Right ventricle myocardium inferior (tissue), 1 donor: ENCODE measurements around the gene NKD2. TPM values are rescaled to one million over a fixed set of nuclear protein-coding genes. Genes with fewer than 3 reads are reported as not detected.

ENCODE experiments used
- ATAC-seq: fragments of 200-7000 bp; cut with Tn5 transposase; one replicate; pipeline ENCODE4 v1.9.1; 2020; ENCODE audit warnings: mild to moderate bottlenecking, moderate library complexity
- DNase-seq: peaks from one replicate; pipeline ENCODE4 v3.0.0; 2021; ENCODE audit errors: missing footprints
- intact Hi-C: fragments of 100-400 bp; cut with DNase I; formaldehyde crosslinking; loops from one replicate; pipeline ENCODE4 v1.11.0; 2022
- total RNA-seq: library from RNA; stranded (reverse); fragmentation: NEBNext Ultra II Directional; extraction: Animal tissue kit (Norgen Biotek cat#: 25700); gene quantifications from one replicate; pipeline ENCODE4 v1.2.1, GENCODE V29; 2021
- donor health status: DM: no; HTN: yes; CAD: no; lungs with severe emphysema.

Gene NKD2
- total RNA-seq, 1 donor from 2014 or later: 4.4 TPM

DNA sequence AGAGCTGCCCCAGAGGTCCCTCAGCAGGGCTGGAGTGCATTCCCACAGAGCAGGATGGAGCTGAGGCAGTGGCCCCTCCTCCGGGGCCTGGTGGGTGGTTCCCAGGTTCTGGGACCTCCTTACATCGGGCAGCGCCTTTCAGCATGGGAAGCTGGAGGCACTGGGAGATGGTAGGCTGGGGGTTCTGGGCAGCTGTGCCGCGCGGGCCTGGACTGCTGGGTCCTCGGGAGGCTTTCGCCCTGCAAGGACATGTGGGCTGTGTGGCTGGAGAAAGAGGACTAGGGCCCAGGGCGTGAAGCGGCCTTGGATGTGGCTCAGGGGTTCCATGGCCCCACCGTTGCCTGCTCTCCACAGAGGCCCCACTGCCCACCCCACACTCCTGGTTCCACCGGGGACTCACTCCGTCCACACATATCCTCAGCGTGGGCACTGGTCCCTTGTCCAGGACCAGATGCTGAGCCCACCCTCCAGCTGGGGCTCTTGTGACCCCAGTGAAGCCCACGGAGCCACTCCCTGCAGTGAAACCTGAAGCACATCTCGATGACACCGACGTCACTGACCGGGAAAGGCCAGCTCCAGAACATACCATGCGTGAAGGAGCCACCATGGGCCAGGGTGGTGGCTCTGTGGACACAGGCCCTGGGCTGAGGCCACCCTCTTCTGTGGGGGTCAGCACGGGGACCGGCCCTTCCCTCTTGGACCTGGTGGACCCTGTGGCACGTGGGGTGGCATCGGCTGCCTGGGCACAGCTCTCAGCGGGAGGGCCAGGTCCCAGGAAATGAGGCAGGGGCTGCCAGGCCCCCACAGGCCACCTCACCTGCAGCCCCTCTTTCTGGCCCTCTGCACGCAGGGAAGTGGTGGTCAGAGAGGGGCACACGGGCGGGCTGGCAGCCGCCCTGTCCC, 31.5 kb upstream of the NKD2 start:
- ATAC-seq (no peak), DNase-seq (no peak)
- intact Hi-C loops: no loop called here

DNA sequence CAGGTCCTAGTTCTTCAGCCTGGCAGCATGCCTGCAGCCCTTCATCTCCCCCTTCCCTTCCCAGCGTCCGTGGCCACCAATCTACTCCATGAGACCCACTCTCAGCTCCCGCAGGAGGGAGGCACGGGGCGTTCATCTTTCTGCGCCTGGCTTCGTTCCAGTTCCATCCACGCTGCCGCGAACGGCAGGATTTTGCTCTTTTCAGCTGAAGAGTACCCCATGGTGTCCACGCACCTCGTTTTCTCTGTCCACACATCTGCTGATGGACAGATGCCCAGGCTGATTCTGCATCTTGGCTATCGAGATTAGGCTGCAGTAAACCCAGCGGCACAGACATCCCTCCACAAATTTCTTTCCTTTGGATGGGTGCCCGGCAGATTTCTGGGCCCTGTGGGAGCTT, 30.5 kb upstream of the NKD2 start:
- no peak for DNase-seq
- no peak for ATAC-seq

DNA sequence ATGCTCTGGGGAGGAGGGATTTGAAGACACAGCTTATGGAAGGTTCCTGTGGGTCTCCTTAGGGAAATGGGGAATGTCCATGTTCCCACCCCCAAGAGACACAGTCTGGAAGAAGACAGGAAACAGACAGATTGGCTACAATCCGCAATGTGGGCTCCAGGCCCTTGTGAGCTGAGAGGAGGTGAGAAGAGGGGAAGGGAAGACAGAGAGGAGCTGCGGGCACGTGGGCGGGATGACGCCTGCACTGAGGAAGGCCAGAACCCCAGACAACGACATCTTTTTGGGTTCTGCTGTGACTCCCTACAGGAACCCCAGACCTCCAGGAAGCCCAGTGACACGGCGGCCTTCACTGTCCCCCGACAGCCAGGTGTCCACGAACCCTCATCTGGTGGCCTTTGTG, 29.9 kb upstream of the NKD2 start:
- intact Hi-C loops: no loop called here
- no peak for DNase-seq
- ATAC-seq: no peak

More for the DNA sequence above, 30.5 kb upstream of the NKD2 start:
- intact Hi-C loops: no loop called here

DNA sequence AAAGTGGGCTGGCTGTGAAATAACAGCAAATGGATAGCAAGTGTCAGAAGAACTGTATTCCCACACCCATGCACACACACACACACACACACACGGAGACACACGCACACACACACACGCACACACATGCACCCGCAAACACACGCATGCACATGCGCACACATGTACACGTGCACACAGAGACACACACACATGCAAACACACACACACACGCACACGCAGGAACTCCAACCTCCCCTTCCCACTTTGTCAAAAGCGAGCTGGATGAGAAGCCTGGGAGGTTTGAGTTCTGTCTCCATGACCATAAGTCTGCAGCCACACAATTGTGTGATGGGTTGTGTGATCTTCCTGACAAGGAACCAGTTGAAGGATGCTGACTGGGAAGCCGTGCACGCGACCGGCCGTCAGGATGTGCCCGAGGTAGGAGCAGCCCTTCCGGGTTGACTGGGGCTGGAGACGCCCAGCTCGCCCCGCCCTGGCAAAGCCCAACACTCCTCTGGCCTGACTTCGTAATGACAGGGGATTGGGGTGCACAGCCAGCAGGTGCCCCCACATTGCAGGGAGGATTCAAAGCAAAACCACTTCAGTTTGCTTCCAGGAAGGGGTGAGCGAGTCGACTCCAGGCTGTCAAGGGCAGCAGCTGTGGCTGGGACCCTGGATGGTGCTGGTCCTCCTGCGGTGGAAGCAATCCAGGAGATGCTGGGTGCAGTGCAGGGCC, 29.3 kb upstream of the NKD2 start:
- DNase-seq: no peak
- intact Hi-C loops: no loop called here
- no peak for ATAC-seq

DNA sequence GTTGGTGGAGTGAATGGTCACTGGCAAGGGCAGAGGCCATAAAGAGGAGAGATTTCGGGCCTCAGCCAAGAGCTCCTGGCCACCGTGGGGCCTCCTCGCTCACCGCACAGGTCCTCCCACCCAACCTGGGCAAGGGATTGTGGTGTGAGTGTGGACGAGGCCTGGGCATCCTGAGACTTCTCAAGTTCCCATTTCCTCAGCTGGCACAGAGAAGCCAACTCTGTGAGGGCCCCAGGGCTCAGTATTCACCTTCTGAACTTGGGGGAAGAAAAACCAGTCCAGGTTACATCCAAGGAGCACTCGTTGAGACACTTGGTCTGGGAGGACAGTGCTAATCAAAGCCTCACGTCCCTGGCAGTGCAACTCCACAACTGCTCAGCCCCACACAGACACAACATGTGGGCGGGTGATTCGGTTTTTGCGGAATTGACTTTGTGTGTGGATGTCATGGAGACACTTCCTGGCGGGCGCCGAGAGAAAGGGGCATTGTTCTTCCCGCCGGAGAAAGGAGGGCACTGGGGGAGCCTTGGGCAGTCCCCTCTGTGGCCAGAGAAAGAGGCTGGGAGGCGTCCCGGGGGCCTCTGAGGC, 28.5 kb upstream of the NKD2 start:
- DNase-seq: no peak
- intact Hi-C loops: no loop called here
- peak; percentile 25 for ATAC-seq

DNA sequence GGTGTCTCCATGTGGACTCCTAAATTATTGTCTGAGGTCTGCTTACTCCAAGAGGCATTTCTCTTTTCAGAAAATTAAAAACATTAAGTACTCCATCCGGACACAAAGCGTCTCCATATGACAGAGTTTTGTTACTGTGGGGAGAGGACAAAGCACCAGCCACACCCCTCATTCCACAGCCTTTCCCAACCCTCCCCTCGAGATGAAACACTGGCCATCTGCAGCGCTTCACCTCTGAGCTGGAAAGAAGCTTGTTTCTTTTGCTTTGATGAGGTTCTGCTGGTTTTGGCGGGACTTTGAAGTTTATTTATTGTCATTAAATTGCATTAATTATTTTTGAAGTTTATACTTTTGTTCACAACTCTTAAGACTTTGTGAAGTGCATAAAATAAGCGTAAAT, 27.6 kb upstream of the NKD2 start:
- ATAC-seq (no peak), DNase-seq (no peak)
- intact Hi-C loops: no loop called here

DNA sequence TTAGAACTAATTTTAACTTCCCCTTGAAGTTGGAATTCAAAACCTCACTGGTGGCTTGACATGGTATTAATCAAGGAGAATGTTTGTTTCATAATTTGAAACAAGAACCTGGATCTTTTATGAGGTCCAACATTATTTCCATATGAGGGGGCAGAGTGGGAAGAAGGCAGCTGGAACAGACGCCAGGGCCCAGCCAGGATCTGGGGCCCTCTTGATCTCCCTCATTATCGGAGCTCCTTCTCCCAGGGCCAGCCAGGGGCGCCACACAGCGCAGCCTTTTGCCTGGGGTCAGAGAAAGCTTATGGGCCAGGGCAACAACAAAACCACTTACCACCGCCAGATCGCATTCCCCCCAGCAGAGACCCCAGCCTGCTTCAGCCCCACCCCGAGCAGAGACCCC, 27.1 kb upstream of the NKD2 start:
- ATAC-seq: no peak
- intact Hi-C loops: no loop called here
- no peak for DNase-seq

DNA sequence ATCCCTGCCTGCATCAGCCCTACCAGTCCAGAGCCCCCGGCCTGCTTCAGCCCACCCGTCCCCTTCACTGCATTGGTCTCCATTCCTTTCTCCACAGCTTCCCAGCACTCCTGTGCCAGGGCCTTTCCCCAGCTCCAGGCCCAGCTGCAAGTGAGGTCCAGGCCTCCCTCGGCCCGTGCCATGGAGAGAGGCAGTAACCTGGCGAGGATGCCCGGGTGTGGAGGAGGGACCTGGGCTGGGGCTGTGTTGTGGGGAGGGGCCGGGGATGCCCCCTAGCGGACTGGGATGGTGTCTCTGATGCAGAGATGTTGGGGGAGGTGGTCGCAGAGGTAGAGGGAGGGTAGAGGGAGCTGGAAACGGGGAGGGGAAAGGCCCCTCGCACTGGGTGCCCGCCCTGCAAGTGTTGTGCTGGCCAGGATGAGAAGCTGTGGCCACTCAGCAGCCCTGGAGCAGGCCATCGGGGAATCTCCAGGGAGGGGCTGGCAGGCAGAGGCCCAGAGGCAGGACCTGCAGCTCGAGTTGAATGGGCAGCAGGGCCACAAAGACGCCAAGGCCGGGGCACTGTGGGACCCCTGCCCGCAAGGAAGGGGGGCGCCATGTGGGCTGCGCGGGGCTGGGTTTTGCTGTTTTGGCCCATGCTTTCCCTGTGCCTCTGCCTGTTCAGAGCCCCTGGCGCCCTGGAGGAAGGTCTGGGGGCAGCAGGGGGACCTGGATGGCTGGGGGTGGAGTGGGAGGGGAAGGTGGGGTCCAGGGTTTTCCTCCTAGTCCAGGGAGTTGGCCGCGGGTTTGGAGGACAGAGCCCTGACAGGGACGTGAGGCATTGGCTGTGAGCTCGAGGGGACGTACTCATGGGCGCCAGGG, 26.0 kb upstream of the NKD2 start:
- DNase-seq (no peak), ATAC-seq (no peak)
- intact Hi-C loops: no loop called here

DNA sequence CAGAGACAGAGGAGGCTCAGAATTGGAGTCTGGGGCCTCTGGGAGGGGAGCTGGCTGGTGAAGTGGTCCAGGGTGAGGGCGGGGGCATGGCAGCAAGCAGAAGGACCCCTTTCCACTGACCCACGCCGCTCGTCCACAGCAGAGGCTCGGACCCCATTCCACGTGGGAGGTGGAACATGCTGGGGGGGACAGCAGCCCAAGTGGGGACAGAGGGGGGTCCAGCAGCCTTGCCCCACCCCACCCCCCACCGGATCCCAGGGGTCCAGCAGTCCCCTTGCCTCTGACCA, 25.4 kb upstream of the NKD2 start:
- no peak for ATAC-seq
- DNase-seq: no peak
- intact Hi-C loops: no loop called here

DNA sequence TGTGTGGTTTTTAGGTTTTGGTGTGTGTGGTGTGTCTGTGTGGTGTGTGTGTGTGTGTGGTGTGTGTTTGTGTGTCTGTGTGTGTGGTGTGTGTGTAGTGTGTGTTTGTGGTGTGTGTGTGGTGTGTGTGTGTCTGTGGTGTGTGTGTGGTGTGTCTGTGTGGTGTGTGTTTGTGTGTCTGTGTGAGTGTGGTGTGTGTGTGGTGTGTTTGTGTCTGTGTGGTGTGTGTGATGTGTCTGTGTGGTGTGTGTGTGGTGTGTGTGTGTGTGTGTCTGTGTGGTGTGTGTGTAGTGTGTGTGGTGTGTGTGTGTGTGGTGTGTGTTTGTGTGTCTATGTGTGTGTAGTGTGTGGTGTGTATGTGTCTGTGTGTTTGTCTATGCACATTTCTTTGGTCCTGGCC, 25.0 kb upstream of the NKD2 start:
- ATAC-seq (no peak), DNase-seq (no peak)
- intact Hi-C loops: no loop called here

DNA sequence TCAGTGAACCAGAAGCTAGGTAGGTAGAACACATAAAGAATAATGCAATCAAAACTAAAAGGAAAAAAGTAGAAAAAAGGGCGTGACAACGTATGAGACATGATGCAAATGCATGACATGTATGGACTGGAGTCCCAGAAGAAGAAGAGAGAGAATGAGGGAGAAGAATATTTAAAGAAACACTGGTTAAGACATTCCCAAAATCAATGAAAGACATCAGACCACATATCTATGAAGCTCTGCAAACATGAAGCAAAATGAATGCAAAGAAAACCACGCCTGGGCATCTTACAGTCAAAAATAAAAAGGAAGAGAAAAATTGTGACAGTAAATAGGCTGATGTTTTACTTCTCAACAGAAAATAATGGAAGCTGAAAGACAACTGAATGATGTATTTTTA, 23.8 kb upstream of the NKD2 start:
- ATAC-seq (no peak), DNase-seq (no peak)
- intact Hi-C loops: no loop called here

DNA sequence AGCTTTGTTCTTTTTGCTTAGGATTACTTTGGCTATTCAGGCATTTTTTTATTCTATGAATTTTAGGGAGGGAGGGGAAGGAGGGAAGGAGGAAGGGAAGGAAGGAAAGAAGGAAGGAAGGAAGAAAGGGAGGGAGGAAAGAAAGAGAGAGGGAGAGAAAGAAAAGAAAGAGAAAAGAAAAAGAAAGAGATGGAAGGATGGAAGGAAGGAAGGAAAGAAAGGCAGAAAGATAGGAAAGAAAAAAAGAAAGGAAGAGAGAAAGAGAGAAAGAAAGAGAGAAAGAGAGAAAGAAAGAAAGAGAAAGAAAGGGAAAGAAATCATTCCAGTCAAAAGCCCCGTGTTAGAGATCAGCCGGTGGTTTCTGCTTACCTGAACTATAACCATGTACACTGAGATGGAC, 20.8 kb upstream of the NKD2 start:
- intact Hi-C loops: no loop called here
- no peak for ATAC-seq
- no peak for DNase-seq

DNA sequence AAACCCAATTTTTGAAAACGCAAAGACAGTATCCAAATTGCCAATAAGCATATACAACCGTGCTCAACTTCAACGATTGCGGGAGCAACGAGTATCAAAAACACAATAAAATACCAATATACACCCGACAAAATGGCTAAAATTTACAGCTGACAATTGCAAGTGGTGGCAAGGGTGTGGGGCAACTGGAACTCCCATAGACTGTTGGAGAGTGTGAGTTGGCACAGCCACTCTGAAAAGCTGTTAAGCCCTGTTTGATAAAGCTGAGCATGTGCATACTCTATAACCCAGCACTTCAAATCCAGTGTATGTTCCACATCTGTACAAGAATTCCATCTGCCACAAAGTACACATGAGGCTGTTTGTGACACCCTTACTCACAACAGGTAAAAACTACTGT, 20.3 kb upstream of the NKD2 start:
- DNase-seq (no peak), ATAC-seq (no peak)
- intact Hi-C loops: no loop called here

DNA sequence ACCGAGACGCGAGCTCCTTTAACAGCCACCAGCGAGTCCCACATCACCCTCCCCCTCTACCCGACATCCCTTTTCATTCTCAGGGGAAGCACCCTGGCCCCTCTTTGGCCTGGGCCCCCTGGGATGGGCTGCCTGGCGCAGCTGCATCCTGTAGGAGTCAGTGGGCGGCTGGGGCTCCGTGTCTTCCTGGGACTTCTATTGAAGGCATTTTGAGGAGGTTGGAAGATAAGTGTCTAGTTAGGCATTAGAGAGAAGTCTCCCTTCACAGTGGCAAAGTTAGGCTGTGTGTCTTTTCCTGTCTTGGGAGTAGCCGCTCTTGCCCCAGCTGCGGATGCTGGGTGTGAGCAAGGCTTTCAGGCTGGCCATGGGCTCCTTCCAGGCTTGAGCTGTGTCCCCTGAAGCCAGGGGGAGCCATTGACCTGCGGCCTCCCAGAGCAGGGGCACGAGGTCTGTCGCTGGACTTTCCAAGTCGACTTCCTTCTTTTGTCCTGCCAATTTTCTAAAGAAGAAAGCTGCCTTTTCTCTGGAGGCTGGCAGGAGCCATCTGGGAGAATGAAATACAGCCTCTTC, 18.6 kb upstream of the NKD2 start:
- peak; percentile 60 for ATAC-seq
- intact Hi-C loops: loop anchor here (5.0 to 10.0 kb wide), 2 partner anchors 177 to 355 kb away; partner anchors contain the start of gene CLPTM1L
- peak; percentile 83 for DNase-seq

DNA sequence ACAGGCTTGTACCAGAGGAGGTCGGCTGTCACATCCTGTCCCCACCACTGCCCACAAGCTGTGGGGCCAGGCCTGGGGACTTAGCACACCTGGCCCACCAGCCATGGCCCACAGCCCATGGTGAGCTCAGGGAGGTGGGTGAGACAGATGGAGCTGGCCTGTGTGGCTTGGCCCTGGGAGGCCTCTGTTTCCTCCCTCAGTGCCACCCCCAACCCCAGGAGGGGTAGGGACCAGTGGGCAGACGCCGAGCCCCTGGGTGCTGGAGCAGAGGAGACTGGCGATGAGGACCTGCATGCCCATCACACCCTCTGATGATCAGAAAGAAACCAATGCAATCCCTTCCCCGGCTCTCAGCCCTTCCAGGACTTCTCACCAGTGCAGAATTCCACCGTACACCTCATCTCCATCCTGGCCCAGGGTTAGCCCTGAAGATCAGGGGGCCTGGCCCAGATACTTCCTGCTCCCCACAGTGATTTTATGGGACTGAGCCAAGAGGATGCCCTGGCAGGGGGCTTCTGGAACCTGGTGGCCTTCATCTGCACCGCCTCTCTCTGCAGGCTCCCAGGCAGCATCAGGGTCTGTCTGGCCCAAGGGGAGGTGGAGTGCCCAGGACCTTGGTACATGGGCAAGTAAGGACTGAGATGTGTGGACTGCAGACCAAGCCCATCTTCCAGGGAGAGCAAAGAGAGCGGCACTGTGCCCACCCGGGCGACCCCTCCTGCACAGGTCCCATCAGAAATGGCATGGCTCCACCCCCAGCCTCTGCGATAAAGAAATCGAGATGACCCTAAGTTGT, 16.9 kb upstream of the NKD2 start:
- intact Hi-C loops: loop anchor here (5.0 to 10.0 kb wide), 2 partner anchors 176 to 353 kb away; partner anchors contain the start of gene CLPTM1L
- no peak for ATAC-seq
- DNase-seq: peak; percentile 60

DNA sequence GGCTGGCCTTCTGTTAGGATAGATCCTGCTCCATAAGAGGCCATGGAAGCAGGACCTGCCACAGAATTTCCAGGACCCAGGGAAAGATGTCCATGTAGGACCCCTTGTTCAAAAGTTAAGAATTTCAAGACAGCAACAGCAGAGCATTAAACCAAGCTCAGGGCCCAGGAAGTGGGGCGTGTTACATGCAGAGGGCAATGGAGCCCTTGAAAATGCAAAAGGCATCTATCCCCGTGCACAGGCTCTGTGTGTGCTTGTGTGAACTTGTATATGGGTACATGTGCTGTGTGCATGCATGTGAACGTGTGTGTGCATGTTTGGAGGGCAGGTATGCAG, 14.4 kb upstream of the NKD2 start:
- ATAC-seq (no peak), DNase-seq (no peak)
- intact Hi-C loops: loop anchor here (5.0 to 10.0 kb wide), 2 partner anchors 173 to 351 kb away; partner anchors contain the start of gene CLPTM1L

DNA sequence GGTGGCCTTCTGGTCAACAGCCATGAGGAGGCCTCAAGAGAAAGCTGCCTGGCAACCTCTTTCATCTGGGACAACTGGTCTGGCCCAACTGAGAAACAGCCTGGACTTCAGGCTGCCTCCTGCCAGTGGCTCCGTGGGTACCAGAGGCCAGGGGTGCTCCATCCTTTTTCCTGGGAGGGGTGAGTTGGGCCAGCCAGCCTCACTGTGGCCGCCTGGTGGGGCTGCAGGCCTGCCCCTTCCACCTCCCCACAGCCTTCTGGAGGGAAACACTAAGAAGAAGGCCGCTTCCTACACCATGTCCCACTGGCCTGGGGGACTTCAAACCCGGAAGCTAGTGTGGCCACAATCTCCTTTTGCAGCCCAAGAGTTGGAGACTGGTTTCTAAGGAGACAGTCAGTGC, 13.8 kb upstream of the NKD2 start:
- DNase-seq (no peak), ATAC-seq (no peak)
- intact Hi-C loops: loop anchor here (5.0 to 10.0 kb wide), 2 partner anchors 172 to 350 kb away; partner anchors contain the start of gene CLPTM1L

DNA sequence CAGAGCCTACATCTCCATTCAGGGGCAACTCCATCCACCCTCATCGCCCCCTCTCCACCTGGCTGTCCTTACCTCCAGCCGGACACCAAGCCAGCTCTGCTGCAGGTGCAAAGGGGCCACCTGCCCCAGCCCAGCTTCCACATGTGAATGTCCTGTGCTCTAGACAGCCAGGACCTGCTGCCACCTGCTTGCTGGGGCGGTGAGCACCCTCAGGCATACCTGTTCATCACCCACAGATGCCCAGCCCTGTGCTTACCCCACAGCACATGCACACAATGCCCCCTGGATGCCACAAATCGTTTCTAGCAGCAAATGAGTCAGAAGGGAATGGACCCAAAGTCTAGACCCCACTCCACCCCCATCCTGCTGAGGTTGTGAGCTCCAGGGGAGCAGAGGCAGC, 13.3 kb upstream of the NKD2 start:
- DNase-seq: no peak
- ATAC-seq: no peak
- intact Hi-C loops: loop anchor here (10.0 kb wide), 1 partner anchor 349 kb away; the partner anchor contains the start of gene CLPTM1L
